H1 (cell line): Measurements from ENCODE around the gene TEX30.
"Not testable (repeated sequence)": the region's sequence is repeated elsewhere in the genome, so short reads cannot be mapped to it uniquely, and the experiment has no call there.

ENCODE experiments used
- CTCF ChIP-seq, 3 experiments: IDR thresholded peaks; 1 replicate in 2 of 3; 2 replicates in 1 of 3; pipeline versions ENCODE4 v1.5.1 to v1.6.1; 2011; ENCODE audit warnings: low read length in 3 of 3, mild to moderate bottlenecking in 3 of 3, inconsistent platforms in 2 of 3, low read depth in 1 of 3, moderate library complexity in 1 of 3; ENCODE audit not compliant: insufficient read depth in 1 of 3; ENCODE audit errors: control extremely low read depth in 1 of 3
- EZH2 ChIP-seq: fragments of 200-600 bp; sonication (generic); IDR thresholded peaks from 2 replicates; pipeline ENCODE4 v1.7.1; 2012; ENCODE audit warnings: low read depth, mild to moderate bottlenecking, moderate library complexity, low read length, inconsistent platforms; ENCODE audit not compliant: severe bottlenecking
- HDAC6 ChIP-seq: IDR thresholded peaks from one replicate; pipeline ENCODE4 v1.7.1; 2012; ENCODE audit warnings: low read depth, mild to moderate bottlenecking, inconsistent platforms, low read length, moderate library complexity
- TCF12 ChIP-seq: IDR thresholded peaks from 2 replicates; pipeline ENCODE4 v1.6.1; 2011; ENCODE audit warnings: low read depth, mild to moderate bottlenecking, low read length
- TF ChIP-seq, protein P1 (sequence below): IDR thresholded peaks from 2 replicates; pipeline ENCODE4 v1.6.1; 2012; ENCODE audit warnings: low read length, inconsistent platforms

- not testable (repeated sequence) for TF ChIP-seq CTCF (IDR thresholded peaks at IDR 0.05; ENCODE audit: control extremely low read depth in 1 of 3, insufficient read depth in 1 of 3, low read depth in 1 of 3, low read length in 3 of 3); TCF12; EZH2; HDAC6
- TF ChIP-seq, protein P1, sequence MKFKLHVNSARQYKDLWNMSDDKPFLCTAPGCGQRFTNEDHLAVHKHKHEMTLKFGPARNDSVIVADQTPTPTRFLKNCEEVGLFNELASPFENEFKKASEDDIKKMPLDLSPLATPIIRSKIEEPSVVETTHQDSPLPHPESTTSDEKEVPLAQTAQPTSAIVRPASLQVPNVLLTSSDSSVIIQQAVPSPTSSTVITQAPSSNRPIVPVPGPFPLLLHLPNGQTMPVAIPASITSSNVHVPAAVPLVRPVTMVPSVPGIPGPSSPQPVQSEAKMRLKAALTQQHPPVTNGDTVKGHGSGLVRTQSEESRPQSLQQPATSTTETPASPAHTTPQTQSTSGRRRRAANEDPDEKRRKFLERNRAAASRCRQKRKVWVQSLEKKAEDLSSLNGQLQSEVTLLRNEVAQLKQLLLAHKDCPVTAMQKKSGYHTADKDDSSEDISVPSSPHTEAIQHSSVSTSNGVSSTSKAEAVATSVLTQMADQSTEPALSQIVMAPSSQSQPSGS: not testable (repeated sequence)
Measured at GRCh38 chr13:102780656-102781055, 7.1 kb upstream of the TEX30 start.
